Erythroblast (primary cell): ENCODE results near the gene IGFL2.

Experiments
- GATA1 ChIP-seq: IDR thresholded peaks from 2 replicates; pipeline ENCODE4 v1.6.1; 2011; ENCODE audit warnings: low read depth, mild to moderate bottlenecking, control low read depth, low read length, moderate library complexity
- POLR2A ChIP-seq: IDR thresholded peaks from 2 replicates; pipeline ENCODE4 v1.6.1; 2011; ENCODE audit warnings: mild to moderate bottlenecking, low read length

GRCh38 chr19:46186717-46187101 is 38.7 kb downstream of the IGFL2 start:
- TF ChIP-seq POLR2A (no peak), GATA1 (no peak)
